Limb (tissue), 2 donors: ENCODE measurements around the gene GRK2.

Experiments
- DNase-seq, 2 donors: peaks; one replicate each; pipeline ENCODE4 v3.0.0-alpha.2; 2016; ENCODE audit errors: extremely low spot score in 2 of 2

The GRK2 gene

GRCh38 chr11:67280788-67281551, 14.7 kb downstream of the GRK2 start:
- no peak for DNase-seq

- no peak for DNase-seq
These were observed 15.4 kb downstream of the GRK2 start for GRCh38 chr11:67281552-67282150.

GRCh38 chr11:67282155-67282875, 16.0 kb downstream of the GRK2 start:
- no peak for DNase-seq

- no peak for DNase-seq
These were observed 16.7 kb downstream of the GRK2 start for GRCh38 chr11:67282876-67283371.

GRCh38 chr11:67283481-67283963, 17.2 kb downstream of the GRK2 start:
- no peak for DNase-seq

GRCh38 chr11:67284811-67285540, 18.7 kb downstream of the GRK2 start:
- DNase-seq, result no peak

GRCh38 chr11:67285541-67286498, 19.5 kb downstream of the GRK2 start:
- no peak for DNase-seq

GRCh38 chr11:67286621-67287333, 20.5 kb downstream of the GRK2 start:
- no peak for DNase-seq

GRCh38 chr11:67287355-67288197, 21.3 kb downstream of the GRK2 start:
- DNase-seq, result no peak

- DNase-seq, result no peak
These were observed 21.9 kb downstream of the GRK2 start for GRCh38 chr11:67288198-67288451.

GRCh38 chr11:67288452-67289225, 22.4 kb downstream of the GRK2 start:
- DNase-seq, result peak; percentile 85 to 95

- DNase-seq, result no peak
These were observed 23.0 kb downstream of the GRK2 start, which contains the start of gene ANKRD13D for GRCh38 chr11:67289226-67289650. TSS of gene ANKRD13D (plus strand) at chr11:67289303. CDS start at chr11:67289461, 158 bp downstream.

- no peak for DNase-seq
These were observed 23.6 kb downstream of the GRK2 start for GRCh38 chr11:67289651-67290479.

- DNase-seq, result no peak
These were observed 24.5 kb downstream of the GRK2 start for GRCh38 chr11:67290801-67291200.

- no peak for DNase-seq
These were observed 25.5 kb downstream of the GRK2 start for GRCh38 chr11:67291481-67292381.

GRCh38 chr11:67292671-67293070, 26.4 kb downstream of the GRK2 start:
- no peak for DNase-seq
